SK-N-MC (cell line): Measurements from ENCODE around the gene ZP3.
"Not testable (repeated sequence)": the region's sequence is repeated elsewhere in the genome, so short reads cannot be mapped to it uniquely, and the experiment has no call there.

Experiments used
- EZH2 ChIP-seq: fragments of 200-600 bp; sonication (generic); IDR thresholded peaks from one replicate; pipeline ENCODE4 v1.6.1; 2017; ENCODE audit warnings: antibody characterized with exemption
- POLR2AphosphoS5 ChIP-seq: IDR thresholded peaks from 2 replicates; pipeline ENCODE4 v1.6.1; 2012; ENCODE audit warnings: mild to moderate bottlenecking, low read depth, low read length, borderline replicate concordance

DNA sequence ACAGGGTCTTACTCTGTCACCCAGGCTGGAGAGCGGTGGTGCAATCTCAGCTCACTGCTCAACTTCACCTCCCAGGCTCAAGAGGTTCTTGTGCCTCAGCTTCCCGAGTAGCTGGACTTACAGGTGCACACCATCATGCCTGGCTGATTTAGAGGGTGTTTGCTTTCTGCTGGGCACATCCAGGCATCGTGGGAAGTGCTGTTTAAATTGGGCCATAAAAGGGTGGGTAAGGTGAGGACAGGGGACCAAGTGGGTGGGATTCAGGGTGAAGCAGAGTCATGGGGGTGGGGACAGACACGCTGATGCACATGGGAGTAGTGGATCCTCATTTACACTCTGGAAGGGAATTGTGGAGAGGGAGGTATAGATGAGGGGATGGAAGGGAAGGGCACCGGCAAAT is 40.2 kb downstream of the ZP3 start:
- TF ChIP-seq POLR2AphosphoS5, EZH2: not testable (repeated sequence)
